ENCODE data around the gene MUC20. TPM values are rescaled to one million over a fixed set of nuclear protein-coding genes. Genes with fewer than 3 reads are reported as not detected.

MUC20 gene
- total RNA-seq, 1 donor from 2014 or later: not detected

DNA sequence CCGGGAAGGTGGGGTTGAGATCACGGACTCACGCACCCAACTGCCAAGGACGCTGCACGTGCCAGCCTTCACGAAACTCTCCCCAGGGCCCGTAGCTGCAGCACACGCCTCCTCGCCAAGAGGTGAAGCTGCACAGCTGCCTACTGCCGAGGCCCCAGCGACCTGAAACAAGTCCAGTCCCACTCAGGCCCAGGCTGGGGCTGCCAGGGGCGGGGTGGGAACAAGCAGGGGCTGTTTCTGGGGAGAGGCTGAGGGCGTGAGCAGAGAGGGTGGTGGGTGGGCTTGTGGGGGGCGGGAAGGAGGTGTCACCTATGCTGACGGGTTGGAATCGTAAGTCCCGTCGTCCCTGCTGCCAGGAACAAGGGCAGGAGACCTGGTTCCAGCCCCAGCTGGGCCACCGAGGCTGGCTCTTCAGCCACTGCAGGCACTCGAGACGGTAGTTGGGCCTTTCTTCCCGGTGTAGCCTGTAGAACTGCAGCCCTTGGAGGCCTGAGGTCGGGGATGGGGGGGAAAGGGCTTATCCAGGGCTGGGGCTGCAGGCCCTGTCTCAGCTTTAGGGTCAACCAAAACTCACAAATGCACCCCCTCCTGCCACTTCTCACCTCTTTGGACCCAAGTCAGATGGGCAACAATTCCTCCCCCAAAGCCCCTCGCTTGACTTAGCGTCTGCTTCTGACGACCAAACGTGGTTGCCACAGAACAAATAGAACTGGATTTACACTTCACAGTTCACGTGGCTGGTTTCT lies 44.4 kb downstream of the MUC20 start:
- Mint-ChIP-seq H3K27me3 (ENCODE audit: low read depth, unreplicated experiment) (peaks cover 33% of the 10 kb centered on the region), H3K27ac (ENCODE audit: unreplicated experiment) (no peak overlapping the region), H3K4me1 (ENCODE audit: low read depth, unreplicated experiment) (no peaks in the 10 kb centered on the region), H3K9me3 (ENCODE audit: unreplicated experiment) (peaks cover 12% of the 10 kb centered on the region), H3K4me3 (ENCODE audit: unreplicated experiment) (no peak overlapping the region), H3K36me3 (ENCODE audit: low read depth, unreplicated experiment) (no peaks in the 10 kb centered on the region)
- no peaks in the 10 kb centered on the region for H3K36me3 ChIP-seq (ENCODE audit: insufficient read depth, low read length)
- TF ChIP-seq EZH2 (IDR thresholded peaks at IDR 0.05; ENCODE audit: insufficient read depth, low read length): no peak
- TF ChIP-seq, protein P1, sequence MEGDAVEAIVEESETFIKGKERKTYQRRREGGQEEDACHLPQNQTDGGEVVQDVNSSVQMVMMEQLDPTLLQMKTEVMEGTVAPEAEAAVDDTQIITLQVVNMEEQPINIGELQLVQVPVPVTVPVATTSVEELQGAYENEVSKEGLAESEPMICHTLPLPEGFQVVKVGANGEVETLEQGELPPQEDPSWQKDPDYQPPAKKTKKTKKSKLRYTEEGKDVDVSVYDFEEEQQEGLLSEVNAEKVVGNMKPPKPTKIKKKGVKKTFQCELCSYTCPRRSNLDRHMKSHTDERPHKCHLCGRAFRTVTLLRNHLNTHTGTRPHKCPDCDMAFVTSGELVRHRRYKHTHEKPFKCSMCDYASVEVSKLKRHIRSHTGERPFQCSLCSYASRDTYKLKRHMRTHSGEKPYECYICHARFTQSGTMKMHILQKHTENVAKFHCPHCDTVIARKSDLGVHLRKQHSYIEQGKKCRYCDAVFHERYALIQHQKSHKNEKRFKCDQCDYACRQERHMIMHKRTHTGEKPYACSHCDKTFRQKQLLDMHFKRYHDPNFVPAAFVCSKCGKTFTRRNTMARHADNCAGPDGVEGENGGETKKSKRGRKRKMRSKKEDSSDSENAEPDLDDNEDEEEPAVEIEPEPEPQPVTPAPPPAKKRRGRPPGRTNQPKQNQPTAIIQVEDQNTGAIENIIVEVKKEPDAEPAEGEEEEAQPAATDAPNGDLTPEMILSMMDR (IDR thresholded peaks at IDR 0.05; ENCODE audit: insufficient read depth, low read depth, low read length): no peak
- no peaks in the 10 kb centered on the region for H3K9me3 ChIP-seq (ENCODE audit: insufficient read depth, low read depth, low read length)
- H3K4me2 ChIP-seq (ENCODE audit: low read length): no peak overlapping the region
- FAIRE-seq (no peak), DNase-seq (ENCODE audit: low read depth) (no peak)
- no peak overlapping the region for H2AFZ ChIP-seq (ENCODE audit: low read depth, low read length)
- H3K4me3 ChIP-seq (ENCODE audit: insufficient read depth, low read depth, low read length): no peak overlapping the region
- no peak overlapping the region for H3K9ac ChIP-seq (ENCODE audit: low read length)
- peaks cover 18% of the 10 kb centered on the region for H3K27me3 ChIP-seq (ENCODE audit: insufficient read depth, low read length)
- no peaks in the 10 kb centered on the region for H3K79me2 ChIP-seq (ENCODE audit: insufficient read depth, low read length)
- no peak overlapping the region for H3K27ac ChIP-seq (ENCODE audit: low read depth, low read length)
- no peaks in the 10 kb centered on the region for H3K4me1 ChIP-seq (ENCODE audit: insufficient read depth, low read length)
- H4K20me1 ChIP-seq (ENCODE audit: insufficient read depth, low read length): no peaks in the 10 kb centered on the region

DNA sequence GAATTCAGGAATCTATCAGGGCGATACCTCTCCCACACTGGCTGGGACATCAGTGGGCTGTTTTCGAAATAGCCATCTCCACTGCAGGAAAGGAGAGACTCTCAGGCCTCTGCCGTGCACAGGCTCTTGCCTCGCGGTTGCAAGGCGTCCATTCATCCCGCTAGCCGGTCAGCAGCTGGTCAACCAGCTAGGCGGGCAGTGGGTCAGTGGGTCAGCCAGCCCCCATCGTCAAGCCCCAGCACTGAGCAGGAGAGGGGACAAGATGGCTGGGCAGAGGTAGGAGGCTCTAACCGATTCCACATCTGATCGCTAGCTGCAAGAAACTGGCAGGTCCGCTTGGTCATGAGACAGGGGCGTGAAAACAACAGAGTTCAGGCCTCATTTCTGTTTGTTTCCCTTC lies 45.9 kb downstream of the MUC20 start:
- peaks cover 12% of the 10 kb centered on the region for H3K9me3 Mint-ChIP-seq (ENCODE audit: unreplicated experiment)
- Histone ChIP-seq H3K36me3 (ENCODE audit: insufficient read depth, low read length) (no peaks in the 10 kb centered on the region), H2AFZ (ENCODE audit: low read depth, low read length) (no peak overlapping the region), H3K27me3 (ENCODE audit: insufficient read depth, low read length) (peaks cover 7% of the 10 kb centered on the region), H3K4me1 (ENCODE audit: insufficient read depth, low read length) (no peaks in the 10 kb centered on the region), H3K4me2 (ENCODE audit: low read length) (no peak overlapping the region), H3K9ac (ENCODE audit: low read length) (no peak overlapping the region), H4K20me1 (ENCODE audit: insufficient read depth, low read length) (no peaks in the 10 kb centered on the region), H3K9me3 (ENCODE audit: insufficient read depth, low read depth, low read length) (no peaks in the 10 kb centered on the region), H3K27ac (ENCODE audit: low read depth, low read length) (no peak overlapping the region), H3K4me3 (ENCODE audit: insufficient read depth, low read depth, low read length) (no peak overlapping the region), H3K79me2 (ENCODE audit: insufficient read depth, low read length) (no peaks in the 10 kb centered on the region)
- FAIRE-seq: no peak
- H3K4me3 Mint-ChIP-seq (ENCODE audit: unreplicated experiment): no peak overlapping the region
- H3K27ac Mint-ChIP-seq (ENCODE audit: unreplicated experiment): no peak overlapping the region
- no peaks in the 10 kb centered on the region for H3K4me1 Mint-ChIP-seq (ENCODE audit: low read depth, unreplicated experiment)
- DNase-seq (ENCODE audit: low read depth): no peak
- TF ChIP-seq, protein P1 (IDR thresholded peaks at IDR 0.05; ENCODE audit: insufficient read depth, low read depth, low read length): no peak
- no peak for TF ChIP-seq EZH2 (IDR thresholded peaks at IDR 0.05; ENCODE audit: insufficient read depth, low read length)
- no peaks in the 10 kb centered on the region for H3K36me3 Mint-ChIP-seq (ENCODE audit: low read depth, unreplicated experiment)
- peaks cover 25% of the 10 kb centered on the region for H3K27me3 Mint-ChIP-seq (ENCODE audit: low read depth, unreplicated experiment)

DNA sequence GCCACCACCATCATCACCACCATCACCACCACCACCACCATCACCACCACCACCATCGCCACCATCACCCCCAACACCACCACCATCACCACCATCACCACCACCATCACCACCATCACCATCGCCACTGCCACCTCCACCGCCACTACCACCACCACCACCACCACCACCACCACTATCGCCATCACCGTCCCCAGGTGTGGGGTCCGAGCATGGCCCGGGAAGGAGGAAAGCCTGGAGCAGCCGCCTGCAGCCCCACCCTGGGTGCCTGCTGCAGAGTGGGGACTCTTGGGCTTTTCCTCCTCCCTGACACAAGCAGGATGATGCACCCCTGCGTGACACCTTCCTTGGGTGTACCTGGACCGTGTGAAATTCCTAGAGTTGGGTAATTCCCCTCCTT lies 47.0 kb downstream of the MUC20 start:
- Mint-ChIP-seq H3K27me3 (ENCODE audit: low read depth, unreplicated experiment) (peaks cover 27% of the 10 kb centered on the region), H3K4me1 (ENCODE audit: low read depth, unreplicated experiment) (no peaks in the 10 kb centered on the region), H3K4me3 (ENCODE audit: unreplicated experiment) (no peak overlapping the region), H3K27ac (ENCODE audit: unreplicated experiment) (no peak overlapping the region), H3K36me3 (ENCODE audit: low read depth, unreplicated experiment) (no peaks in the 10 kb centered on the region), H3K9me3 (ENCODE audit: unreplicated experiment) (peaks cover 12% of the 10 kb centered on the region)
- peaks cover 7% of the 10 kb centered on the region for H3K27me3 ChIP-seq (ENCODE audit: insufficient read depth, low read length)
- H2AFZ ChIP-seq (ENCODE audit: low read depth, low read length): no peak overlapping the region
- H3K4me2 ChIP-seq (ENCODE audit: low read length): no peak overlapping the region
- no peaks in the 10 kb centered on the region for H3K79me2 ChIP-seq (ENCODE audit: insufficient read depth, low read length)
- H3K36me3 ChIP-seq (ENCODE audit: insufficient read depth, low read length): no peaks in the 10 kb centered on the region
- H3K4me1 ChIP-seq (ENCODE audit: insufficient read depth, low read length): no peaks in the 10 kb centered on the region
- DNase-seq (ENCODE audit: low read depth): no peak
- FAIRE-seq: no peak
- H3K27ac ChIP-seq (ENCODE audit: low read depth, low read length): no peak overlapping the region
- TF ChIP-seq, protein P1 (IDR thresholded peaks at IDR 0.05; ENCODE audit: insufficient read depth, low read depth, low read length): no peak
- no peak for TF ChIP-seq EZH2 (IDR thresholded peaks at IDR 0.05; ENCODE audit: insufficient read depth, low read length)
- no peaks in the 10 kb centered on the region for H3K9me3 ChIP-seq (ENCODE audit: insufficient read depth, low read depth, low read length)
- no peaks in the 10 kb centered on the region for H4K20me1 ChIP-seq (ENCODE audit: insufficient read depth, low read length)
- H3K4me3 ChIP-seq (ENCODE audit: insufficient read depth, low read depth, low read length): no peak overlapping the region
- no peak overlapping the region for H3K9ac ChIP-seq (ENCODE audit: low read length)
